Spleen (tissue), 11 donors: Measurements from ENCODE around the gene FBXW4. TPM values are rescaled to one million over a fixed set of nuclear protein-coding genes. Genes with fewer than 3 reads are reported as not detected.

Source experiments
- DNase-seq: peaks from one replicate; pipeline ENCODE4 v3.0.0-alpha.2; 2020
- H3K27ac ChIP-seq, 8 donors: fragments of 200-600 bp; sonication (generic) in 7 of 8; 1 replicate in 4 of 8; 2 replicates in 4 of 8; pipeline versions ENCODE4 v1.5.0 to v1.8.0; 2016 to 2021; ENCODE audit warnings: inconsistent platforms in 4 of 8, mild to moderate bottlenecking in 4 of 8, moderate library complexity in 1 of 8
- H3K27me3 ChIP-seq, 7 donors: fragments of 200-600 bp; sonication (generic) in 6 of 7; replicated peaks in 1 of 7; 1 replicate in 4 of 7; 2 replicates in 3 of 7; pipeline versions ENCODE4 v1.5.0 to v1.8.0; 2016 to 2021; ENCODE audit warnings: inconsistent platforms in 3 of 7, mild to moderate bottlenecking in 1 of 7
- H3K36me3 ChIP-seq, 6 donors: fragments of 200-600 bp; sonication (generic) in 5 of 6; 1 replicate in 4 of 6; 2 replicates in 2 of 6; pipeline versions ENCODE4 v1.5.0 to v1.8.0; 2016 to 2021; ENCODE audit warnings: inconsistent platforms in 2 of 6
- H3K4me1 ChIP-seq, 6 donors: fragments of 200-600 bp; sonication (generic) in 5 of 6; 1 replicate in 3 of 6; 2 replicates in 3 of 6; pipeline versions ENCODE4 v1.5.0 to v1.8.0; 2016 to 2021; ENCODE audit warnings: inconsistent platforms in 3 of 6
- H3K4me3 ChIP-seq, 8 donors: fragments of 200-600 bp; sonication (generic) in 7 of 8; 1 replicate in 4 of 8; 2 replicates in 4 of 8; pipeline versions ENCODE4 v1.5.0 to v1.8.0; 2016 to 2021; ENCODE audit warnings: inconsistent platforms in 4 of 8, mild to moderate bottlenecking in 4 of 8, moderate library complexity in 2 of 8
- H3K9me3 ChIP-seq, 8 donors: fragments of 200-600 bp; sonication (generic) in 7 of 8; 1 replicate in 4 of 8; 2 replicates in 4 of 8; pipeline versions ENCODE4 v1.5.0 to v1.8.0; 2016 to 2021; ENCODE audit warnings: inconsistent platforms in 4 of 8
- POLR2A ChIP-seq, 3 donors: fragments of 450-650 bp; IDR thresholded peaks; one replicate each; pipeline ENCODE4 v1.5.1; 2017; ENCODE audit warnings: antibody characterized with exemption in 3 of 3, mild to moderate bottlenecking in 1 of 3
- POLR2AphosphoS5 ChIP-seq, 3 donors: sonication (generic); formaldehyde crosslinking; IDR thresholded peaks; one replicate each; pipeline ENCODE4 v1.5.1; 2017; ENCODE audit warnings: antibody characterized with exemption in 3 of 3
- WGBS, 5 donors: extraction: QIAGEN DNeasy Blood & Tissue Kit in 3 of 5; methylation state at CpG; one replicate each; pipeline versions ENCODE4 v1.1.5 to v1.1.7; 2013 to 2018; 5-methylcytosine and 5-hydroxymethylcytosine counted together
- intact Hi-C: fragments of 100-400 bp; cut with DNase I; formaldehyde crosslinking; loops from one replicate; pipeline ENCODE4 v1.15.0; 2023; ENCODE audit warnings: low total_unique reads
- polyA plus RNA-seq, 3 donors: library from polyadenylated mRNA; stranded (reverse); fragments of 200-250 nt; gene quantifications; one replicate each; pipeline ENCODE4 v1.2.1, GENCODE V29; 2013
- total RNA-seq, 7 donors: library from RNA; depleted of rRNA in 3 of 7; stranded (reverse); fragments of >200 nt in 3 of 7; fragmentation: NEBNext Ultra II Directional in 4 of 7; extraction: Animal tissue kit (Norgen Biotek cat#: 25700) in 4 of 7; gene quantifications; one replicate each; pipeline versions ENCODE4 v1.1.0 to v1.2.1, GENCODE V29; 2016 to 2021
- TF ChIP-seq, protein P1 (sequence below), 11 experiments: fragments of 200-600 bp in 7 of 11; fragments of 450-650 bp in 4 of 11; sonication (generic) in 4 of 11; IDR thresholded peaks in 8 of 11; conservative IDR thresholded peaks in 3 of 11; 1 replicate in 7 of 11; 2 replicates in 4 of 11; pipeline versions ENCODE4 v1.4.0 to v1.8.0; 2016 to 2021; ENCODE audit warnings: antibody characterized with exemption in 11 of 11, inconsistent platforms in 4 of 11, mild to moderate bottlenecking in 1 of 11
- donor health status: healthy with polysubstance abuse.
- donor health status: DM: no; HTN: no; CAD: no; lungs with moderate emphysema.
- donor health status: DM: no; HTN: no; CAD: no.
- donor health status: Bipolar disorder and iron deficiency.
- donor health status: healthy.
- donor health status: DM: no; HTN: no; CAD: no.
- donor health status: DM: yes; HTN: yes; CAD: no.

The FBXW4 gene
- total and polyA plus RNA-seq, 10 donors: 24.1 to 78.1 (median 54.8) TPM

DNA sequence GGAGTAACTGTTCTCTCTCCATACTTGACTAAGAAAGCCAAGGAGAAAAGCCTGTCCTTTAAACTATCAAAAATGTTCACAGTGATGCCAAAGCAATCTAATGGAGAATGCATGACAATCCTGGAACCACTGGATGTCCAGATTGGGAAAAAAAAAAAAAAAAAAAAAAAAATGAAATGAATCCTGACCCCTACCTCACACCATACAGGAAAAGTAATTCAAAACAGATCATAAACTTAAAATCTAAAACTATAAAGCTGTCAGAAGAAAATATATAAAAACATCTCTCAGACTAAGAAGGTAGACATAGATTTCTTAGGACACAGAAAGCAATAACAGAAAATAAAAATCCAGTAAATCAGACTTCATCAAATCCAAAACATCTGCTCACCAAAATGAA, 18.4 kb downstream of the FBXW4 start:
- Histone ChIP-seq H3K27ac (no peak overlapping the region), H3K4me3 (no peak overlapping the region), H3K4me1 (peaks cover 0 to 7% (median 0%) of the 10 kb centered on the region in 6 donors), H3K9me3 (peaks cover 0 to 13% (median 2%) of the 10 kb centered on the region in 8 donors), H3K27me3 (no peaks in the 10 kb centered on the region), H3K36me3 (peaks cover 2 to 64% (median 47%) of the 10 kb centered on the region in 6 donors)
- intact Hi-C loops: no loop called here
- no peak for TF ChIP-seq POLR2A (IDR thresholded peaks at IDR 0.05)
- TF ChIP-seq, protein P1, sequence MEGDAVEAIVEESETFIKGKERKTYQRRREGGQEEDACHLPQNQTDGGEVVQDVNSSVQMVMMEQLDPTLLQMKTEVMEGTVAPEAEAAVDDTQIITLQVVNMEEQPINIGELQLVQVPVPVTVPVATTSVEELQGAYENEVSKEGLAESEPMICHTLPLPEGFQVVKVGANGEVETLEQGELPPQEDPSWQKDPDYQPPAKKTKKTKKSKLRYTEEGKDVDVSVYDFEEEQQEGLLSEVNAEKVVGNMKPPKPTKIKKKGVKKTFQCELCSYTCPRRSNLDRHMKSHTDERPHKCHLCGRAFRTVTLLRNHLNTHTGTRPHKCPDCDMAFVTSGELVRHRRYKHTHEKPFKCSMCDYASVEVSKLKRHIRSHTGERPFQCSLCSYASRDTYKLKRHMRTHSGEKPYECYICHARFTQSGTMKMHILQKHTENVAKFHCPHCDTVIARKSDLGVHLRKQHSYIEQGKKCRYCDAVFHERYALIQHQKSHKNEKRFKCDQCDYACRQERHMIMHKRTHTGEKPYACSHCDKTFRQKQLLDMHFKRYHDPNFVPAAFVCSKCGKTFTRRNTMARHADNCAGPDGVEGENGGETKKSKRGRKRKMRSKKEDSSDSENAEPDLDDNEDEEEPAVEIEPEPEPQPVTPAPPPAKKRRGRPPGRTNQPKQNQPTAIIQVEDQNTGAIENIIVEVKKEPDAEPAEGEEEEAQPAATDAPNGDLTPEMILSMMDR (IDR thresholded peaks at IDR 0.05 in 8 of 11, conservative IDR thresholded peaks at IDR 0.05 in 3 of 11): no peak
- no peak for TF ChIP-seq POLR2AphosphoS5 (IDR thresholded peaks at IDR 0.05)
- DNase-seq: no peak

DNA sequence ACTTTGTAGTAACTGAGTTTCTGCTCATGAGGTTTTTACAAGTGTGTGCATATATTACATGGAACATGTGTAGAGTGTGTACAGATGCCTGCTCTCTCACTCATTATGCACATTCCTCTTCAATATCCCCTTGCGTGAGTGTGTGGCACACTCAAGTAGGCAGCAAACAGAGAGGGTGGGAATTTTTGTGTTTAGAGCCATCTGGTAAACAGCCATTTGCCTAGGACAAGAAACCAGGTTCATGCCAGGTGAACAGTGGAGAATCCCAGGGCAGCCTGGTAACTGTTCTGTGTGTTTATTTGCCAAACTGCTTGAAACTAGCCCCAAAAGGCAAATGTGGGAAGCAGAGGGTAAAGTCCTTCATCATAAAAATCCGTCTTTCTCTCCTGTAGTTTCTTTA, 19.9 kb downstream of the FBXW4 start:
- Histone ChIP-seq H3K4me3 (no peak overlapping the region), H3K9me3 (peaks cover 0 to 13% (median 2%) of the 10 kb centered on the region in 8 donors), H3K36me3 (peaks cover 2 to 79% (median 60%) of the 10 kb centered on the region in 6 donors), H3K27ac (no peak overlapping the region), H3K4me1 (peaks cover 0 to 15% (median 0%) of the 10 kb centered on the region in 6 donors), H3K27me3 (no peaks in the 10 kb centered on the region)
- TF ChIP-seq POLR2AphosphoS5 (IDR thresholded peaks at IDR 0.05) (no peak), POLR2A (IDR thresholded peaks at IDR 0.05) (no peak)
- TF ChIP-seq, protein P1 (IDR thresholded peaks at IDR 0.05 in 8 of 11, conservative IDR thresholded peaks at IDR 0.05 in 3 of 11): no peak
- intact Hi-C loops: no loop called here
- DNase-seq: no peak
- 94 to 97% (median 96%) methylated on average over 2 of the region's 2 CpGs for WGBS, 5 donors

DNA sequence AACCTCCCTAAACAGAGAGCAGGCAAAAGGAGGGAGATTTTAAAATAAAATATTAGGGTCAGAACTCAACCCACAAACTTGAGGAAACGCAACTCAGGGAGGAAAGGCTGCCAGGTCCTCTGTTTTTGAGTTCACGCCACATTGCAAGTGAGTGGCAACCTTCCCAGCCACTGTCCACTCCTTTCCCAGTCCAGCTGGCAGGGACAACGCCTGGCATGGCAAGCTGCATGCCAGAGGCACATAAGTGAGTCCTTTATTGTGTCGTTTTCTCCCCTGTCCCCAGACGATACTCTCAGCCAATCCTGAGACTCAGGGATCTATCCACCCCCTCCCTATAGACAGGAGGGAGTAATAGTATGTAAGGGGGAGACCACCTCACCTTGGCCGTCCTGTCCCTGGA, 22.4 kb downstream of the FBXW4 start:
- no peak overlapping the region for H3K27ac ChIP-seq
- H3K36me3 ChIP-seq: peaks cover 2 to 99% (median 82%) of the 10 kb centered on the region in 6 donors
- peaks cover 0 to 15% (median 0%) of the 10 kb centered on the region in 6 donors for H3K4me1 ChIP-seq
- peaks cover 0 to 13% (median 2%) of the 10 kb centered on the region in 8 donors for H3K9me3 ChIP-seq
- DNase-seq: no peak
- no peaks in the 10 kb centered on the region for H3K27me3 ChIP-seq
- TF ChIP-seq POLR2A (IDR thresholded peaks at IDR 0.05): no peak
- no peak for TF ChIP-seq POLR2AphosphoS5 (IDR thresholded peaks at IDR 0.05)
- no peak overlapping the region for H3K4me3 ChIP-seq
- WGBS, 5 donors: 88 to 95% (median 94%) methylated on average over 6 of the region's 6 CpGs
- intact Hi-C loops: no loop called here

DNA sequence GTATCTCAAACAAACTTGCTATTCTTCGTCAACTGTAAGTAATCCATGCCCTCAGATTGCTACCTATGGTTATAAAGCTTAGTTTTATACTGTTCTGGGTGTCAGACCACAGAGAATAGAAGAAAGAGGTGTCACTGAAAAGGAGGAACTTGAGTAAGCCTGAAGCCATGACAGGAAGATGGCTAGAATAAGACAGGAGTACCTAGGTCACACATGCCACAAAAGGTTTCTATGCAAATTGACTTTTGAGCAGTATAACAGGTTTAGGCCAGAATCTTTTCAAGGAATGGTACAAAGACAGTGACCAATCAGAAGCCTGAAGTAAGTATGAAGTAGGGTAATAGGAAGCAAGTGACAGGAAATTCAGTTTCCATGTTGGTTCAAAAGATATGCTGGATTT, 23.5 kb downstream of the FBXW4 start:
- WGBS, 5 donors: 91 to 96% (median 95%) methylated on average over 1 of the region's 1 CpG
- intact Hi-C loops: no loop called here
- Histone ChIP-seq H3K9me3 (peaks cover 0 to 5% (median 0%) of the 10 kb centered on the region in 8 donors), H3K27me3 (no peaks in the 10 kb centered on the region), H3K4me1 (peaks cover 0 to 15% (median 0%) of the 10 kb centered on the region in 6 donors), H3K36me3 (peaks cover 2 to 100% (median 81%) of the 10 kb centered on the region in 6 donors), H3K27ac (no peak overlapping the region), H3K4me3 (no peak overlapping the region)
- no peak for TF ChIP-seq POLR2AphosphoS5 (IDR thresholded peaks at IDR 0.05)
- TF ChIP-seq, protein P1 (IDR thresholded peaks at IDR 0.05 in 8 of 11, conservative IDR thresholded peaks at IDR 0.05 in 3 of 11): no peak
- TF ChIP-seq POLR2A (IDR thresholded peaks at IDR 0.05): no peak
- no peak for DNase-seq

DNA sequence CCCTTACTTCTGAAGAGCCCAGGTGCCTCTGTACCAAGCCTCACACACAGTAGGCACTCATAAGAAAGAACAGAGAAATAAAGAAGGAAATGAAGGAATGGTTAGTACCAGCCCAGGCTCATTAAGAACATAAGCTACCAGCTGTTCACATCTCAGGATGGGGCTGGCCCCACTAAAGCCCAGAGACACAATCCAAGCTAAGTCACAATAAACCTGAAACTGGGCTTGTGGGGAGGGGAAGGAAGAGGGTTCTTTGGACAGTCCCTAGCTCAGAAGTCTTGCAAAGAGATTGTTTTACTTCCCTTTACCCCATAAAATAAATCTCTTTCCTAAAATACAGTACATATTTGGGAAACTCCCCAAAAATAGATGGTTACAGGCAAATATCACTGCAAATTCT, 24.3 kb downstream of the FBXW4 start:
- intact Hi-C loops: no loop called here
- H3K36me3 ChIP-seq: peaks cover 2 to 100% (median 88%) of the 10 kb centered on the region in 6 donors
- peaks cover 0 to 15% (median 0%) of the 10 kb centered on the region in 6 donors for H3K4me1 ChIP-seq
- no peak overlapping the region for H3K4me3 ChIP-seq
- H3K27ac ChIP-seq: no peak overlapping the region
- H3K27me3 ChIP-seq: no peaks in the 10 kb centered on the region
- DNase-seq: no peak
- H3K9me3 ChIP-seq: no peaks in the 10 kb centered on the region
- no peak for TF ChIP-seq POLR2AphosphoS5 (IDR thresholded peaks at IDR 0.05)
